Activated CD4-positive, alpha-beta T cell treated with anti-CD3 and anti-CD28 coated beads for 4 hours (primary cell): ENCODE results near the gene FAM13A.

Experiments used
- DNase-seq, 2 donors: peaks; one replicate each; pipeline ENCODE4 v3.0.0-alpha.2; 2020

Gene FAM13A

GRCh38 chr4:88761342-88761741, 295.6 kb downstream of the FAM13A start:
- DNase-seq = no peak

- no peak for DNase-seq
These were observed 297.1 kb downstream of the FAM13A start for GRCh38 chr4:88759895-88760290.

- DNase-seq = no peak
These were observed 297.7 kb downstream of the FAM13A start for GRCh38 chr4:88759039-88759894.

GRCh38 chr4:88758264-88758663, 298.7 kb downstream of the FAM13A start:
- DNase-seq = no peak

- no peak for DNase-seq
These were observed 299.2 kb downstream of the FAM13A start for GRCh38 chr4:88757776-88758175.

- no peak for DNase-seq
These were observed 299.9 kb downstream of the FAM13A start for GRCh38 chr4:88757067-88757466.

GRCh38 chr4:88756149-88756548, 300.8 kb downstream of the FAM13A start:
- no peak for DNase-seq

GRCh38 chr4:88755454-88755853, 301.5 kb downstream of the FAM13A start:
- DNase-seq = no peak

- no peak for DNase-seq
These were observed 302.2 kb downstream of the FAM13A start for GRCh38 chr4:88754796-88755195.

- no peak for DNase-seq
These were observed 303.1 kb downstream of the FAM13A start for GRCh38 chr4:88753658-88754571.

GRCh38 chr4:88752754-88753153, 304.2 kb downstream of the FAM13A start:
- DNase-seq = no peak

- DNase-seq = no peak
These were observed 304.9 kb downstream of the FAM13A start for GRCh38 chr4:88752076-88752463.

GRCh38 chr4:88751258-88752075, 305.5 kb downstream of the FAM13A start:
- no peak for DNase-seq

- DNase-seq = no peak
These were observed 306.6 kb downstream of the FAM13A start for GRCh38 chr4:88750369-88750768.

- DNase-seq = no peak
These were observed 309.6 kb downstream of the FAM13A start for GRCh38 chr4:88747351-88747750.

- DNase-seq = no peak
These were observed 310.8 kb downstream of the FAM13A start for GRCh38 chr4:88746206-88746605.

GRCh38 chr4:88745581-88746163, 311.3 kb downstream of the FAM13A start:
- no peak for DNase-seq

GRCh38 chr4:88745175-88745574, 311.8 kb downstream of the FAM13A start:
- no peak for DNase-seq

- DNase-seq = no peak
These were observed 312.4 kb downstream of the FAM13A start for GRCh38 chr4:88744609-88745008.

- no peak for DNase-seq
These were observed 313.3 kb downstream of the FAM13A start for GRCh38 chr4:88743696-88744095.

GRCh38 chr4:88742561-88742960, 314.4 kb downstream of the FAM13A start:
- DNase-seq = no peak

- DNase-seq = no peak
These were observed 318.8 kb downstream of the FAM13A start for GRCh38 chr4:88738180-88738579.
